NOMO-1 treated with DMSO at 0.1 percent for 48 hours (cell line): ENCODE results near the gene WNT5B.

Source experiments
- DNase-seq: peaks from one replicate; lab custom pipeline; 2025; ENCODE audit not compliant: unreplicated experiment; lab: John Stamatoyannopoulos, UW

WNT5B gene

GRCh38 chr12:1628666-1629337 is at the start of gene WNT5B:
Gene WNT5B (plus strand): TSS chr12:1629231. CDS start chr12:1631355, 2,124 bp downstream.
- no peak for DNase-seq

- no peak for DNase-seq
Observed at GRCh38 chr12:1579651-1580435, 49.2 kb upstream of the WNT5B start.

GRCh38 chr12:1580526-1580925 is 48.5 kb upstream of the WNT5B start:
- no peak for DNase-seq

GRCh38 chr12:1581973-1582708 is 46.9 kb upstream of the WNT5B start:
- DNase-seq = no peak

GRCh38 chr12:1582709-1583050 is 46.4 kb upstream of the WNT5B start:
- DNase-seq = no peak

GRCh38 chr12:1583421-1584078 is 45.5 kb upstream of the WNT5B start:
- DNase-seq = peak; percentile 81

GRCh38 chr12:1584326-1584725 is 44.7 kb upstream of the WNT5B start:
- no peak for DNase-seq

- no peak for DNase-seq
Observed at GRCh38 chr12:1587927-1588574, 41.0 kb upstream of the WNT5B start.

- no peak for DNase-seq
Observed at GRCh38 chr12:1588575-1588947, 40.5 kb upstream of the WNT5B start.

- no peak for DNase-seq
Observed at GRCh38 chr12:1590221-1590979, 38.6 kb upstream of the WNT5B start.

GRCh38 chr12:1591034-1591433 is 38.0 kb upstream of the WNT5B start:
- DNase-seq = no peak

- DNase-seq = no peak
Observed at GRCh38 chr12:1591543-1591942, 37.5 kb upstream of the WNT5B start.

GRCh38 chr12:1592444-1593173 is 36.4 kb upstream of the WNT5B start:
- DNase-seq = peak; percentile 42

GRCh38 chr12:1593174-1594005 is 35.6 kb upstream of the WNT5B start:
- no peak for DNase-seq

GRCh38 chr12:1594006-1594260 is 35.1 kb upstream of the WNT5B start:
- DNase-seq = peak; percentile 51

- DNase-seq = peak; percentile 80
Observed at GRCh38 chr12:1594261-1595025, 34.6 kb upstream of the WNT5B start, which contains the start of gene FBXL14. Gene FBXL14 (minus strand): TSS chr12:1594581. CDS start chr12:1594066, 515 bp downstream.

- no peak for DNase-seq
Observed at GRCh38 chr12:1595026-1595561, 33.9 kb upstream of the WNT5B start.
